HG03064 (cell line): ENCODE results near the gene ATXN7L2.
"Not testable (repeated sequence)": the region's sequence is repeated elsewhere in the genome, so short reads cannot be mapped to it uniquely, and the experiment has no call there.

Experiments used
- ATAC-seq: cut with Tn5 transposase; IDR thresholded peaks from one replicate; pipeline ENCODE4 v1.9.1; 2021; ENCODE audit warnings: low read depth; ENCODE audit not compliant: unreplicated experiment

ATXN7L2 gene

GRCh38 chr1:109483672-109484518 is at the start of gene ATXN7L2:
ATXN7L2 (plus strand) TSS chr1:109483905; CDS start chr1:109483954, 49 bp downstream.
- peak; percentile 71 for ATAC-seq

GRCh38 chr1:109434484-109434883 is 49.2 kb upstream of the ATXN7L2 start:
- no peak for ATAC-seq

DNA sequence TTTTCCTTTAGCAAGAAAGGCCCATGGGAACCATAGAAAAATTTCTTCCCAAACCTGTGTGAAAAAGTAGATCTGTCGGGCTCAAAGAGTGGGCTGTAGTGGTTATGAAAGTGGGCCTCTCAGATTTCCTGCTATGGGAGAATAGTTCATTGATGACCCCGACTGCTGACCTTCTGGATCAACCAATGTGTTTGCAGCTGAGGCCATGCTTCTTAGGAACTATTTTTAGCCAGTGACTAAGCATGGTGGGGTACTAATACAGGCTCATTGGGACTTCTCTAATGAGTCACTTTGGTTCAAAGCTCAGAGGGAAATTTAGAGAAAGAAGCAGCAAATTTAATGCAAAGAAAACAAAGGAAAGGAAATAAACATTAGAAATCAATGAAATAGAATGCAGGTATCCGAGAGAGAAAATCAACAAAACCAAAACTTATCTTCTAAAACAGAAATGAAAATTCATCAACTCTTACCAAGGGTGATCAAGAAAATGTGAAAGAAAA is 44.9 kb upstream of the ATXN7L2 start:
- no peak for ATAC-seq

DNA sequence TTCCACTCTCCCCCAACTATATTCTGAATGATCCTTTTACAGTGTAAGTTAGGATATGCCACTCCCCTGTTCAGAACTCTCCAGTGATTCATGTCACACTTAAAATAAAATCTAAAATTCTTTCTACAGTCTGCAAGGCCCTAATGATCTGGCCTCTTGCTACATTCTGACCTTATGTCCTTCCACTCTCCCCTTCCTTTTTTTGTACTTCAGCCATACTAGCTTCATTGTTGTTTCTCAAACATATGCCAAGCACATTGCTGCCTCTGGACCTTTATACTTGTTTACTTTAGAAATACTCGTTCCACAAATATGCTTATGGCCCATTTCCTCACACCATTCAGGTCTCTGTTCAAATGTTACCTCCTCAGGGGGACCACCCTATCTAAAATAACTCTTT is 42.6 kb upstream of the ATXN7L2 start:
- ATAC-seq = no peak

GRCh38 chr1:109443476-109443875 is 40.2 kb upstream of the ATXN7L2 start:
- no peak for ATAC-seq

DNA sequence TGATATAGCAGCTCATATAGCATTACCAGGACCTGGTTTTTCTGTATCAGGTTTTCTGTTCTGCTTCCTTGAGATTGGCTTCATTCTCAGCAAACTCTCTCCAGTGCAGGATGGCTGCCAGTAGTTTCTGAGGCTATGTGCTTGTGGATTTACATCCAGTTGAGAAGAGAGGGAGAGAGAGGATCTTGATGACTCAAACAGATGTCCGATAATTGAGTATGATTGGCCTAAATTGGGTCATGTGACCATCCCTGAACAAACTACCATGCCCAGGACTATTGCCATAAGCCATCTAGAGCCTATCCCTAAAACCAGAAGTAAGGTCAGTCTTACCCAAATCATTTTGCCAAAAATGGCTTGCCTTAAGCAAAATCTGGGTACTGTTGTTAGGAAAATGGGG is 39.4 kb upstream of the ATXN7L2 start:
- ATAC-seq = no peak

GRCh38 chr1:109445949-109446695 is 37.6 kb upstream of the ATXN7L2 start:
- ATAC-seq = not testable (repeated sequence)

DNA sequence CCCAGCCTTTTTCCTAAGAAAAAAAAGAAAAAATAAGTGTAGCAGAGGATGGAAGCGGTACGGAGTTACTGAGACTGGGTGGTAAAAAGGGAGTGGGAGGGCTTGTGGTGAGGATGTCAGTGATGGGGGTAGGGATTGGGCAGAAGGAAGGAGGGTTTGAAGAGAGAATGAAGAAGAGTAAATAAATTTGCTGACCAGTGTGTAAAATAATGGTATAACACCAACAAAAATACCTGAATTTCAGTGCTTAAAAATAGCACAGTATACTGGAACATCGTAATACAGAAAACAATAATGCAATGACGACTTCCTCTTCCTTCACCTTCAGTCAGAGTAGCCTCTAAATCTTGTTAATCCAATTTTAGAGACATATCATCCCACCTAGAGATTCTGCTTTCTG is 36.2 kb upstream of the ATXN7L2 start:
- no peak for ATAC-seq

GRCh38 chr1:109454497-109455133 is 29.1 kb upstream of the ATXN7L2 start:
- no peak for ATAC-seq

DNA sequence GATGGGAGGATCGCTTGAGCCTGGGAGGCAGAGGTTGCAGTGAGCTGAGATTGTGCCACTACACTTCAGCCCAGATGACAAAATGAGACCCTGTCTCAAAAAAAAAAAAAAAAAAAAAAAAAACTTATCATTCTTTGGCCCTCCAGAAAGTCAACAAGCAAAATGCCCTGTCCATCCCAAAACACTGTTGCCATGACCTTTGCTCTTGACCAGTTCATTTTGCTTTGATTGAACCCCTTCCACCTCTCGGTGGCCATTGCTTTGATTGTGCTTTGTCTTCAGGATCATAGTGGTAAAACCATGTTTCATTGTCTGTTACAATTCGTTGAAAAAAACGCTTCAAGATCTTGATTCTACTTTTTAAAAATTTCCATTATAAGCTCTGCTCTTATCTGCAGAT is 25.9 kb upstream of the ATXN7L2 start:
- no peak for ATAC-seq

DNA sequence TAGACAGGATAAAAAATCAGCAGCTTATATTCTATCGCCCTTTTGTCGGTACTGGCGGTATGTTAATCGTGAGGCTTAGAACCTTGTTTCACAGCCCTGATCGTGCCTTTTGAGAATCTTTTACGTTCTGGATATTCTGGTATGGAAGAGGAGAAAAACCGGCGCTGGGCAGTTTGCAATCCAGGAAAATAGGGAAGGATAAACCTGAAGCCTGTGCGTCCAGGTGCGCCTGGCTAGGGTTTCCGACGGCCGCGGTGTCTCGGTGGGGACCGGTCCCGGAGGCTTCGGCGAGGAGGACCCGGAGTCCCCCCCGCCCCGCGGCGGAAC is 17.6 kb upstream of the ATXN7L2 start:
- ATAC-seq = no peak

GRCh38 chr1:109466452-109467300 is 17.0 kb upstream of the ATXN7L2 start, which contains the start of gene SYPL2:
SYPL2 (plus strand) TSS chr1:109466546; CDS start chr1:109466844, 298 bp downstream.
- ATAC-seq = no peak

GRCh38 chr1:109467301-109467777 is 16.4 kb upstream of the ATXN7L2 start:
- no peak for ATAC-seq

- no peak for ATAC-seq
Measured at GRCh38 chr1:109468061-109468460, 15.6 kb upstream of the ATXN7L2 start.

- ATAC-seq = no peak
Measured at GRCh38 chr1:109468903-109469302, 14.8 kb upstream of the ATXN7L2 start.

DNA sequence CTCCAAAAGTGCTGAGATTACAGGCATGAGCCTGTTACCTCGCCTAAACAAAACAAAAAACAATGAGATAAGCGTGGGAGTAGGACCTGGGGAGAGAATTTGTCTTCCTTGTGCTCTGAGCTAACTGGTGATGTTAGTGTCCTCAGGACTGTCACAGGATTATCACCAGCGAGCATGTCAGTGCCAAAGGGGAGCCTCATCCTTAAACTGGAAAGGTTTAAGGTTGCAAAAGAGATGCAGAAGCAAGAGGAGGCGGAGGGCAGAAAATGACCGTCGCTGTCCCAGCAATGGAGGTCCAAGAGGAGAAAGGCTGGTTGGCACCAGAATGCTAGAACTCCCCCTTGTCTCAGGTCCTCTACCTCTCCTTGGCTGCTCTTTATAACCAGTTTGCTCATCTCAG is 13.5 kb upstream of the ATXN7L2 start:
- no peak for ATAC-seq

GRCh38 chr1:109472779-109473178 is 10.9 kb upstream of the ATXN7L2 start:
- ATAC-seq = no peak

GRCh38 chr1:109473284-109474057 is 10.2 kb upstream of the ATXN7L2 start:
- ATAC-seq = not testable (repeated sequence)

DNA sequence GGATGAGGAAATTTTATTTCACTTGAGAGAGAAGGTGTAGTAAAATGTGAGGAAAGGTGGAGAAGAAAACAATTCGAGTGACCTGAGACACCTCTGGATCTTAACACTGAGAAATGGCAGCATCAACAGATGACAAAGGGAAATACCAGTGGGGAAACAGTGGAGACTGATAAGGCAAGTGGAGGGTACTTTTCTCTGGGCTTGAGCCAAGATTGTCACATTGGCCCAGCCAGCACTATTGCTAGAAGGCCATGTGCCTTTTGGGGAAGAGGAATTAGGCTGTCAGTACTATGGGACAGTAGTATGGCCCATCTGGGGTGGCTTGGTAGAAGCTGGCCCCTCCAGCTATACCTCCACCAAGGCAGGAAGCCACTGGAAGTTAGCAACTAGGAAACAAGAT is 9.0 kb upstream of the ATXN7L2 start:
- no peak for ATAC-seq
